HEK293 (cell line): ENCODE measurements around the gene M6PR.

ENCODE experiments used
- ZNF426 ChIP-seq: fragments of 450-650 bp; formaldehyde crosslinking; IDR thresholded peaks from 2 replicates; pipeline ENCODE4 v1.5.1; 2017; ENCODE audit warnings: missing biosample characterization, missing genetic modification characterization, mild to moderate bottlenecking, inconsistent platforms, moderate library complexity
- ZNF529 ChIP-seq: fragments of 450-650 bp; formaldehyde crosslinking; IDR thresholded peaks from 2 replicates; pipeline ENCODE4 v1.5.1; 2017; ENCODE audit warnings: missing genetic modification characterization, missing biosample characterization; ENCODE audit not compliant: insufficient replicate concordance
- ZNF624 ChIP-seq: fragments of 450-650 bp; formaldehyde crosslinking; IDR thresholded peaks from 2 replicates; pipeline ENCODE4 v1.5.1; 2017; ENCODE audit warnings: missing biosample characterization, missing genetic modification characterization
- TF ChIP-seq, protein P1 (sequence below): fragments of 450-650 bp; formaldehyde crosslinking; IDR thresholded peaks from 2 replicates; pipeline ENCODE4 v1.5.1; 2016; ENCODE audit warnings: missing biosample characterization, missing genetic modification characterization
- TF ChIP-seq, protein P2 (sequence below): fragments of 450-650 bp; formaldehyde crosslinking; IDR thresholded peaks from 2 replicates; pipeline ENCODE4 v1.5.1; 2017; ENCODE audit warnings: missing biosample characterization, missing genetic modification characterization
- TF ChIP-seq, protein P3 (sequence below): fragments of 450-650 bp; formaldehyde crosslinking; conservative IDR thresholded peaks from 2 replicates; pipeline ENCODE4 v1.5.1; 2016; ENCODE audit warnings: low read depth, missing biosample characterization, missing genetic modification characterization

DNA sequence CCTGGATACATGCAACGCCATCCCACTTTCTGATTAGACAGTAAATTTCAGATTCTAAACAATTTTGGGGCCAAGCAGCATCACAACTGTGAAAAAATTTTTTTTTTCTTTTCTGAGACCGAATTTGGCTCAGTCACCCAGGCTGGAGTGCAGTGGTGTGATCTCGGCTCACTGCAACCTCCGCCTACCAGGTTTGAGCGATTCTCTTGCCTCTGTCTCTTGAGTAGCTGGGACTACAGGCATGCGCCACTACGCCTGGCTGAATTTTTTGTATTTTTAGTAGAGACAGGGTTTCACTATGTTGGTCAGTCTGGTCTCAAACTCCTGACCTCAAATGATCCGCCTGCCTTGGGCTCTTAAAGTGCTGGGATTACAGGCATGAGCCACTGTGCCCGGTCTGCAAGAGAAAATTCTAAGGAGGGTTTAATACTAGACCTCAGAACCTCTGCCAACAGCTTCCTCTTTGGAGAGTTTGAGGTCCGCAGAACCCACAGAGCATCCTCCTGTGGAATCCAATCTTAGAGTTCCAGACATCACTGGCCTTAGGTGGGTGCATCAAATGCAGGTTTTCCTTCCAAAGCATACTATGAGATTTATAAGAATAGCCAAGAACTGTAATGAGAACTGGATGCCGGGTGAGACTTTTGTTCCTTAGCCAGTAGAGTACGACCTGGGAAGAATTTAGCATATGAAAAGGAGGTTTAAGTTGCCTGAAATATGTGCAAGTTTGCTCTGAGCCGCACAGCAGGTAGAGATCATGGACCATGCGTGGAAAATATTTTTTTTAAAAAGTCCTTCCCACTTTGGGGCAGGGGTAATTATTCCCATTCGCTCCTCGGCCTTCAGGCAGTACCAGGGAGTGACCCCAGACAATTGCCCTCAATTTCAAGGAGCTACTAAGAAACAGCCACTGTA is 42.9 kb downstream of the M6PR start:
- TF ChIP-seq ZNF426 (tag by site-specific recombination), result no peak
- TF ChIP-seq, protein P1, sequence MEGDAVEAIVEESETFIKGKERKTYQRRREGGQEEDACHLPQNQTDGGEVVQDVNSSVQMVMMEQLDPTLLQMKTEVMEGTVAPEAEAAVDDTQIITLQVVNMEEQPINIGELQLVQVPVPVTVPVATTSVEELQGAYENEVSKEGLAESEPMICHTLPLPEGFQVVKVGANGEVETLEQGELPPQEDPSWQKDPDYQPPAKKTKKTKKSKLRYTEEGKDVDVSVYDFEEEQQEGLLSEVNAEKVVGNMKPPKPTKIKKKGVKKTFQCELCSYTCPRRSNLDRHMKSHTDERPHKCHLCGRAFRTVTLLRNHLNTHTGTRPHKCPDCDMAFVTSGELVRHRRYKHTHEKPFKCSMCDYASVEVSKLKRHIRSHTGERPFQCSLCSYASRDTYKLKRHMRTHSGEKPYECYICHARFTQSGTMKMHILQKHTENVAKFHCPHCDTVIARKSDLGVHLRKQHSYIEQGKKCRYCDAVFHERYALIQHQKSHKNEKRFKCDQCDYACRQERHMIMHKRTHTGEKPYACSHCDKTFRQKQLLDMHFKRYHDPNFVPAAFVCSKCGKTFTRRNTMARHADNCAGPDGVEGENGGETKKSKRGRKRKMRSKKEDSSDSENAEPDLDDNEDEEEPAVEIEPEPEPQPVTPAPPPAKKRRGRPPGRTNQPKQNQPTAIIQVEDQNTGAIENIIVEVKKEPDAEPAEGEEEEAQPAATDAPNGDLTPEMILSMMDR (tag by site-specific recombination), result no peak
- no peak for TF ChIP-seq ZNF624 (tag by site-specific recombination)
- TF ChIP-seq, protein P2, sequence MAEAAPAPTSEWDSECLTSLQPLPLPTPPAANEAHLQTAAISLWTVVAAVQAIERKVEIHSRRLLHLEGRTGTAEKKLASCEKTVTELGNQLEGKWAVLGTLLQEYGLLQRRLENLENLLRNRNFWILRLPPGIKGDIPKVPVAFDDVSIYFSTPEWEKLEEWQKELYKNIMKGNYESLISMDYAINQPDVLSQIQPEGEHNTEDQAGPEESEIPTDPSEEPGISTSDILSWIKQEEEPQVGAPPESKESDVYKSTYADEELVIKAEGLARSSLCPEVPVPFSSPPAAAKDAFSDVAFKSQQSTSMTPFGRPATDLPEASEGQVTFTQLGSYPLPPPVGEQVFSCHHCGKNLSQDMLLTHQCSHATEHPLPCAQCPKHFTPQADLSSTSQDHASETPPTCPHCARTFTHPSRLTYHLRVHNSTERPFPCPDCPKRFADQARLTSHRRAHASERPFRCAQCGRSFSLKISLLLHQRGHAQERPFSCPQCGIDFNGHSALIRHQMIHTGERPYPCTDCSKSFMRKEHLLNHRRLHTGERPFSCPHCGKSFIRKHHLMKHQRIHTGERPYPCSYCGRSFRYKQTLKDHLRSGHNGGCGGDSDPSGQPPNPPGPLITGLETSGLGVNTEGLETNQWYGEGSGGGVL (tag by site-specific recombination), result no peak
- TF ChIP-seq, protein P3, sequence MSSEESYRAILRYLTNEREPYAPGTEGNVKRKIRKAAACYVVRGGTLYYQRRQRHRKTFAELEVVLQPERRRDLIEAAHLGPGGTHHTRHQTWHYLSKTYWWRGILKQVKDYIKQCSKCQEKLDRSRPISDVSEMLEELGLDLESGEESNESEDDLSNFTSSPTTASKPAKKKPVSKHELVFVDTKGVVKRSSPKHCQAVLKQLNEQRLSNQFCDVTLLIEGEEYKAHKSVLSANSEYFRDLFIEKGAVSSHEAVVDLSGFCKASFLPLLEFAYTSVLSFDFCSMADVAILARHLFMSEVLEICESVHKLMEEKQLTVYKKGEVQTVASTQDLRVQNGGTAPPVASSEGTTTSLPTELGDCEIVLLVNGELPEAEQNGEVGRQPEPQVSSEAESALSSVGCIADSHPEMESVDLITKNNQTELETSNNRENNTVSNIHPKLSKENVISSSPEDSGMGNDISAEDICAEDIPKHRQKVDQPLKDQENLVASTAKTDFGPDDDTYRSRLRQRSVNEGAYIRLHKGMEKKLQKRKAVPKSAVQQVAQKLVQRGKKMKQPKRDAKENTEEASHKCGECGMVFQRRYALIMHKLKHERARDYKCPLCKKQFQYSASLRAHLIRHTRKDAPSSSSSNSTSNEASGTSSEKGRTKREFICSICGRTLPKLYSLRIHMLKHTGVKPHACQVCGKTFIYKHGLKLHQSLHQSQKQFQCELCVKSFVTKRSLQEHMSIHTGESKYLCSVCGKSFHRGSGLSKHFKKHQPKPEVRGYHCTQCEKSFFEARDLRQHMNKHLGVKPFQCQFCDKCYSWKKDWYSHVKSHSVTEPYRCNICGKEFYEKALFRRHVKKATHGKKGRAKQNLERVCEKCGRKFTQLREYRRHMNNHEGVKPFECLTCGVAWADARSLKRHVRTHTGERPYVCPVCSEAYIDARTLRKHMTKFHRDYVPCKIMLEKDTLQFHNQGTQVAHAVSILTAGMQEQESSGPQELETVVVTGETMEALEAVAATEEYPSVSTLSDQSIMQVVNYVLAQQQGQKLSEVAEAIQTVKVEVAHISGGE (tag by site-specific recombination), result no peak
- no peak for TF ChIP-seq ZNF529 (tag by site-specific recombination)
